Subcutaneous abdominal adipose tissue (tissue), 5 donors: Measurements from ENCODE around the gene FARP2.

ENCODE experiments used
- H3K27ac ChIP-seq: one replicate; pipeline ENCODE4 v1.7.0; 2013; ENCODE audit warnings: low read depth, mild to moderate bottlenecking, inconsistent platforms, low read length, moderate library complexity
- H3K27me3 ChIP-seq, 5 donors: one replicate each; pipeline ENCODE4 v1.7.0; 2013; ENCODE audit warnings: low read length in 5 of 5, inconsistent platforms in 1 of 5; ENCODE audit not compliant: control insufficient read depth in 5 of 5, insufficient read depth in 4 of 5
- H3K36me3 ChIP-seq, 5 donors: one replicate each; pipeline ENCODE4 v1.7.0; 2013; ENCODE audit warnings: low read length in 5 of 5; ENCODE audit not compliant: control insufficient read depth in 5 of 5, insufficient read depth in 5 of 5
- H3K4me1 ChIP-seq, 5 donors: one replicate each; pipeline ENCODE4 v1.7.0; 2013; ENCODE audit warnings: low read length in 5 of 5, mild to moderate bottlenecking in 3 of 5, moderate library complexity in 1 of 5; ENCODE audit not compliant: control insufficient read depth in 5 of 5, insufficient read depth in 5 of 5
- H3K4me3 ChIP-seq, 5 donors: one replicate each; pipeline ENCODE4 v1.7.0; 2013; ENCODE audit warnings: low read length in 5 of 5, low read depth in 1 of 5
- H3K9ac ChIP-seq, 5 donors: one replicate each; pipeline ENCODE4 v1.7.0; 2013; ENCODE audit warnings: low read length in 5 of 5, mild to moderate bottlenecking in 4 of 5, moderate library complexity in 3 of 5
- H3K9me3 ChIP-seq, 5 donors: one replicate each; pipeline ENCODE4 v1.7.0; 2013; ENCODE audit warnings: low read length in 5 of 5; ENCODE audit not compliant: control insufficient read depth in 5 of 5
- donor health status: healthy.
- donor health status: healthy.
- donor health status: healthy.
- donor health status: healthy.
- donor health status: healthy.

FARP2 gene

GRCh38 chr2:241490825-241491506 lies 134.9 kb downstream of the FARP2 start:
- Histone ChIP-seq H3K27ac (no peak overlapping the region), H3K27me3 (no peaks in the 10 kb centered on the region), H3K9me3 (no peaks in the 10 kb centered on the region), H3K4me1 (peaks cover 0 to 1% (median 0%) of the 10 kb centered on the region in 5 donors), H3K36me3 (peaks cover 0 to 65% (median 55%) of the 10 kb centered on the region in 5 donors), H3K9ac (no peak overlapping the region), H3K4me3 (no peak overlapping the region)

- no peak overlapping the region for H3K27ac ChIP-seq
- H3K4me1 ChIP-seq: peaks cover 0 to 1% (median 0%) of the 10 kb centered on the region in 5 donors
- H3K4me3 ChIP-seq: no peak overlapping the region
- H3K36me3 ChIP-seq: peaks cover 0 to 71% (median 60%) of the 10 kb centered on the region in 5 donors
- no peaks in the 10 kb centered on the region for H3K9me3 ChIP-seq
- no peak overlapping the region for H3K9ac ChIP-seq
- no peaks in the 10 kb centered on the region for H3K27me3 ChIP-seq
Measured at GRCh38 chr2:241491549-241492173, 135.6 kb downstream of the FARP2 start.

- Histone ChIP-seq H3K9me3 (no peaks in the 10 kb centered on the region), H3K36me3 (peaks cover 0 to 71% (median 60%) of the 10 kb centered on the region in 5 donors)
Measured at GRCh38 chr2:241492174-241492565, 136.1 kb downstream of the FARP2 start.

GRCh38 chr2:241493092-241493491 lies 137.0 kb downstream of the FARP2 start:
- Histone ChIP-seq H3K4me3 (no peak overlapping the region), H3K36me3 (peaks cover 0 to 79% (median 65%) of the 10 kb centered on the region in 5 donors), H3K4me1 (peaks cover 0 to 1% (median 0%) of the 10 kb centered on the region in 5 donors), H3K27me3 (no peaks in the 10 kb centered on the region), H3K9ac (no peak overlapping the region), H3K27ac (no peak overlapping the region), H3K9me3 (no peaks in the 10 kb centered on the region)

More at GRCh38 chr2:241492174-241492565, 136.1 kb downstream of the FARP2 start:
- Histone ChIP-seq H3K4me3 (no peak overlapping the region), H3K9ac (no peak overlapping the region), H3K4me1 (peaks cover 0 to 1% (median 0%) of the 10 kb centered on the region in 5 donors), H3K27ac (no peak overlapping the region), H3K27me3 (no peaks in the 10 kb centered on the region)

GRCh38 chr2:241494311-241494908 lies 138.3 kb downstream of the FARP2 start:
- H3K36me3 ChIP-seq: peaks cover 0 to 87% (median 79%) of the 10 kb centered on the region in 5 donors
- no peak overlapping the region for H3K9ac ChIP-seq
- H3K27me3 ChIP-seq: no peaks in the 10 kb centered on the region
- no peak overlapping the region for H3K27ac ChIP-seq
- peaks cover 0 to 1% (median 0%) of the 10 kb centered on the region in 5 donors for H3K4me1 ChIP-seq
- no peaks in the 10 kb centered on the region for H3K9me3 ChIP-seq
- no peak overlapping the region for H3K4me3 ChIP-seq

- Histone ChIP-seq H3K36me3 (peaks cover 0 to 88% (median 77%) of the 10 kb centered on the region in 5 donors), H3K27me3 (no peaks in the 10 kb centered on the region), H3K9ac (no peak overlapping the region), H3K9me3 (no peaks in the 10 kb centered on the region), H3K4me1 (peaks cover 0 to 1% (median 0%) of the 10 kb centered on the region in 5 donors), H3K4me3 (no peak overlapping the region), H3K27ac (no peak overlapping the region)
Measured at GRCh38 chr2:241495172-241496002, 139.3 kb downstream of the FARP2 start.

GRCh38 chr2:241496003-241496707 lies 140.1 kb downstream of the FARP2 start:
- peaks cover 0 to 87% (median 84%) of the 10 kb centered on the region in 5 donors for H3K36me3 ChIP-seq
- no peaks in the 10 kb centered on the region for H3K27me3 ChIP-seq
- H3K4me3 ChIP-seq: no peak overlapping the region
- no peaks in the 10 kb centered on the region for H3K4me1 ChIP-seq
- H3K27ac ChIP-seq: no peak overlapping the region
- no peaks in the 10 kb centered on the region for H3K9me3 ChIP-seq
- H3K9ac ChIP-seq: no peak overlapping the region

- H3K27me3 ChIP-seq: no peaks in the 10 kb centered on the region
- no peaks in the 10 kb centered on the region for H3K9me3 ChIP-seq
- no peaks in the 10 kb centered on the region for H3K4me1 ChIP-seq
- no peak overlapping the region for H3K9ac ChIP-seq
- H3K4me3 ChIP-seq: no peak overlapping the region
- H3K27ac ChIP-seq: no peak overlapping the region
- H3K36me3 ChIP-seq: peaks cover 0 to 89% (median 81%) of the 10 kb centered on the region in 5 donors
Measured at GRCh38 chr2:241496904-241497877, 141.1 kb downstream of the FARP2 start.
